H9 (cell line): ENCODE data around the gene AQP2. TPM values are rescaled to one million over a fixed set of nuclear protein-coding genes. Genes with fewer than 3 reads are reported as not detected.
A peak's percentile ranks its signal among the peaks of the same experiment; 100 is the strongest.

Source experiments
- DNase-seq: peaks from one replicate; pipeline ENCODE4 v3.0.0-alpha.2; 2017
- H2AFZ ChIP-seq: one replicate; pipeline ENCODE4 v1.6.1; 2013; ENCODE audit warnings: mild to moderate bottlenecking, low read length, control low read depth, moderate library complexity
- H2AK5ac ChIP-seq: 2 replicates; pipeline ENCODE4 v1.6.1; 2013; ENCODE audit warnings: low read length, control low read depth, mixed read lengths; ENCODE audit not compliant: insufficient read length
- H2BK120ac ChIP-seq: one replicate; pipeline ENCODE4 v1.6.1; 2013; ENCODE audit warnings: low read depth, mild to moderate bottlenecking, low read length, control low read depth, inconsistent platforms; ENCODE audit not compliant: poor library complexity, severe bottlenecking
- H2BK12ac ChIP-seq: 2 replicates; pipeline ENCODE4 v1.6.1; 2013; ENCODE audit warnings: low read length, control low read depth, mixed read lengths, low read depth; ENCODE audit not compliant: insufficient read length
- H2BK15ac ChIP-seq: 2 replicates; pipeline ENCODE4 v1.6.1; 2013; ENCODE audit warnings: low read depth, low read length, control low read depth
- H2BK20ac ChIP-seq: one replicate; pipeline ENCODE4 v1.6.1; 2013; ENCODE audit warnings: low read depth, mild to moderate bottlenecking, low read length, control low read depth, inconsistent platforms; ENCODE audit not compliant: poor library complexity, severe bottlenecking
- H2BK5ac ChIP-seq: 2 replicates; pipeline ENCODE4 v1.6.1; 2013; ENCODE audit warnings: low read length, control low read depth, mixed read lengths; ENCODE audit not compliant: insufficient read length
- H3K14ac ChIP-seq: 2 replicates; pipeline ENCODE4 v1.6.1; 2013; ENCODE audit warnings: low read length, control low read depth; ENCODE audit not compliant: insufficient read depth
- H3K18ac ChIP-seq: 2 replicates; pipeline ENCODE4 v1.6.1; 2013; ENCODE audit warnings: low read depth, mild to moderate bottlenecking, mixed read lengths, low read length, control low read depth; ENCODE audit not compliant: insufficient read length
- H3K23ac ChIP-seq: 2 replicates; pipeline ENCODE4 v1.6.1; 2013; ENCODE audit warnings: low read length, control low read depth, mixed read lengths, low read depth; ENCODE audit not compliant: insufficient read length
- H3K23me2 ChIP-seq: 2 replicates; pipeline ENCODE4 v1.6.1; 2013; ENCODE audit warnings: low read depth, mild to moderate bottlenecking, mixed read lengths, low read length, control low read depth; ENCODE audit not compliant: insufficient read length, poor library complexity, severe bottlenecking
- H3K27ac ChIP-seq: 2 replicates; pipeline ENCODE4 v1.5.1; 2013; ENCODE audit warnings: low read length, control low read depth, mixed read lengths, low read depth; ENCODE audit not compliant: insufficient read length
- H3K27me3 ChIP-seq: 2 replicates; pipeline ENCODE4 v1.6.1; 2013; ENCODE audit warnings: low read length, control low read depth, inconsistent platforms; ENCODE audit not compliant: insufficient read depth
- H3K4ac ChIP-seq: 2 replicates; pipeline ENCODE4 v1.6.1; 2013; ENCODE audit warnings: low read depth, mild to moderate bottlenecking, control low read depth, inconsistent platforms, low read length, moderate library complexity
- H3K4me1 ChIP-seq: 2 replicates; pipeline ENCODE4 v1.6.1; 2013; ENCODE audit warnings: low read length, control low read depth, inconsistent platforms; ENCODE audit not compliant: insufficient read depth
- H3K4me2 ChIP-seq: 2 replicates; pipeline ENCODE4 v1.6.1; 2013; ENCODE audit warnings: low read length, control low read depth, mixed read lengths; ENCODE audit not compliant: insufficient read length, insufficient read depth
- H3K56ac ChIP-seq: 2 replicates; pipeline ENCODE4 v1.6.1; 2013; ENCODE audit warnings: low read depth, mild to moderate bottlenecking, mixed read lengths, low read length, control low read depth; ENCODE audit not compliant: insufficient read length
- H3K79me1 ChIP-seq: 2 replicates; pipeline ENCODE4 v1.6.1; 2013; ENCODE audit warnings: low read depth, mild to moderate bottlenecking, moderate library complexity, low read length, control low read depth, inconsistent platforms; ENCODE audit not compliant: insufficient read depth, poor library complexity, severe bottlenecking
- H3K79me2 ChIP-seq: 2 replicates; pipeline ENCODE4 v1.6.1; 2013; ENCODE audit warnings: low read length, control low read depth, inconsistent platforms; ENCODE audit not compliant: insufficient read depth
- H3K9ac ChIP-seq: 2 replicates; pipeline ENCODE4 v1.6.1; 2013; ENCODE audit warnings: low read length, control low read depth, mixed read lengths; ENCODE audit not compliant: insufficient read length; ENCODE audit errors: extremely low read depth
- H3K9me3 ChIP-seq: one replicate; pipeline ENCODE4 v1.6.1; 2013; ENCODE audit warnings: low read depth, low read length, inconsistent platforms; ENCODE audit not compliant: control insufficient read depth
- H3T11ph ChIP-seq: one replicate; pipeline ENCODE4 v1.6.1; 2013; ENCODE audit warnings: mild to moderate bottlenecking, low read length, control low read depth, inconsistent platforms
- H4K20me1 ChIP-seq: one replicate; pipeline ENCODE4 v1.6.1; 2013; ENCODE audit not compliant: control insufficient read depth, insufficient read length, insufficient read depth
- H4K5ac ChIP-seq: 2 replicates; pipeline ENCODE4 v1.6.1; 2013; ENCODE audit warnings: low read depth, mild to moderate bottlenecking, mixed read lengths, low read length, control low read depth; ENCODE audit not compliant: insufficient read length
- H4K8ac ChIP-seq: replicated peaks from 2 replicates; pipeline ENCODE4 v1.6.1; 2013; ENCODE audit warnings: low read length, control low read depth, mixed read lengths, low read depth; ENCODE audit not compliant: insufficient read length
- H4K91ac ChIP-seq: 2 replicates; pipeline ENCODE4 v1.6.1; 2013; ENCODE audit warnings: low read depth, mild to moderate bottlenecking, moderate library complexity, mixed read lengths, low read length, control low read depth; ENCODE audit not compliant: insufficient read length
- H3K27ac Mint-ChIP-seq, 3 experiments: 2 replicates in 2 of 3; 3 replicates in 1 of 3; pipeline ENCODE4 v1.8.0; 2020 to 2021; ENCODE audit warnings: mixed read lengths in 3 of 3, mild to moderate bottlenecking in 1 of 3, moderate library complexity in 1 of 3
- H3K27me3 Mint-ChIP-seq: 2 replicates; pipeline ENCODE4 v1.8.0; 2021; ENCODE audit warnings: low read depth, mild to moderate bottlenecking, moderate library complexity, mixed read lengths
- H3K36me3 Mint-ChIP-seq, 3 experiments: 2 replicates in 2 of 3; 3 replicates in 1 of 3; pipeline ENCODE4 v1.8.0; 2020 to 2021; ENCODE audit warnings: low read depth in 3 of 3, mixed read lengths in 3 of 3; ENCODE audit not compliant: insufficient read depth in 1 of 3
- H3K4me1 Mint-ChIP-seq, 2 experiments: 2 replicates each; pipeline ENCODE4 v1.8.0; 2020; ENCODE audit warnings: mixed read lengths in 2 of 2
- H3K4me3 Mint-ChIP-seq, 2 experiments: 2 replicates in 1 of 2; 3 replicates in 1 of 2; pipeline ENCODE4 v1.8.0; 2020 to 2021; ENCODE audit warnings: mild to moderate bottlenecking in 2 of 2, mixed read lengths in 2 of 2, moderate library complexity in 1 of 2
- H3K9me3 Mint-ChIP-seq, 2 experiments: 2 replicates in 1 of 2; 3 replicates in 1 of 2; pipeline ENCODE4 v1.8.0; 2020; ENCODE audit warnings: mild to moderate bottlenecking in 2 of 2, mixed read lengths in 2 of 2, moderate library complexity in 1 of 2
- CTCF ChIP-seq: fragments of 200-600 bp; sonication (generic); conservative IDR thresholded peaks from 3 replicates; pipeline ENCODE4 v1.8.0; 2021; ENCODE audit warnings: antibody characterized with exemption, mild to moderate bottlenecking
- WGBS: extraction: QIAGEN DNeasy Blood & Tissue Kit; methylation state at CpG from one replicate; pipeline ENCODE4 v1.1.7; 2013; ENCODE audit warnings: missing lambda C conversion rate, low lambda C conversion rate, mixed read lengths; ENCODE audit not compliant: insufficient read length; ENCODE audit errors: extremely low coverage; 5-methylcytosine and 5-hydroxymethylcytosine counted together
- total RNA-seq: library from RNA; stranded (reverse); gene quantifications from 2 replicates; pipeline ENCODE4 v1.2.1, GENCODE V29; 2021

The AQP2 gene
- total RNA-seq, 1 experiment from 2014 or later = not detected

- no peaks in the 10 kb centered on the region for H3K27me3 ChIP-seq
- no peak overlapping the region for H2AK5ac ChIP-seq
- no peaks in the 10 kb centered on the region for H3K9me3 Mint-ChIP-seq
- no peak overlapping the region for H2BK5ac ChIP-seq
- H3K36me3 Mint-ChIP-seq = no peaks in the 10 kb centered on the region
- no peak overlapping the region for H3K4ac ChIP-seq
- H2BK12ac ChIP-seq = no peak overlapping the region
- no peak overlapping the region for H3K9ac ChIP-seq
- TF ChIP-seq CTCF = no peak
- H4K8ac ChIP-seq = no peak overlapping the region
- H3K4me1 ChIP-seq = no peaks in the 10 kb centered on the region; the same call in 1 of the 2 replicates
- H3K23ac ChIP-seq = no peak overlapping the region
- H3K4me3 Mint-ChIP-seq = no peak overlapping the region
- H3K23me2 ChIP-seq = peaks cover 5% of the 10 kb centered on the region
- H3K14ac ChIP-seq = no peak overlapping the region
- no peak overlapping the region for H2BK120ac ChIP-seq
- no CpG with 5 or more reads among the region's 13 CpGs for WGBS
- no peak overlapping the region for H3K4me2 ChIP-seq
- peaks cover 30 to 37% of the 10 kb centered on the region in 2 experiments for H3K4me1 Mint-ChIP-seq
- H4K91ac ChIP-seq = no peak overlapping the region
- peaks cover 18% of the 10 kb centered on the region for H3K27me3 Mint-ChIP-seq
- no peaks in the 10 kb centered on the region for H3K79me2 ChIP-seq
- H3K9me3 ChIP-seq = no peaks in the 10 kb centered on the region
- no peak overlapping the region for H3K18ac ChIP-seq
- H2BK15ac ChIP-seq = no peak overlapping the region
- no peak overlapping the region for H3K27ac ChIP-seq
- no peaks in the 10 kb centered on the region for H3K79me1 ChIP-seq
- DNase-seq = no peak
- H2AFZ ChIP-seq = no peak overlapping the region
- no peak overlapping the region for H4K5ac ChIP-seq
- H3T11ph ChIP-seq = no peak overlapping the region
- H3K27ac Mint-ChIP-seq = peak overlapping the region in 1 of 3 experiments; percentile 53; a peak in 1 of 7 replicates
- H4K20me1 ChIP-seq = no peaks in the 10 kb centered on the region
- no peak overlapping the region for H3K56ac ChIP-seq
- H2BK20ac ChIP-seq = no peak overlapping the region
Observed at GRCh38 chr12:49948866-49949845, 1.4 kb upstream of the AQP2 start.
